GM12892 (cell line): ENCODE results near the gene CDH16.

Experiments
- POLR2A ChIP-seq: IDR thresholded peaks from 2 replicates; pipeline ENCODE4 v1.6.1; 2011; ENCODE audit warnings: low read depth, low read length, control low read depth
- POLR2AphosphoS5 ChIP-seq: IDR thresholded peaks from 2 replicates; pipeline ENCODE4 v1.6.1; 2011; ENCODE audit warnings: low read depth, low read length, control low read depth
- TAF1 ChIP-seq: IDR thresholded peaks from 2 replicates; pipeline ENCODE4 v1.6.1; 2011; ENCODE audit warnings: low read depth, mild to moderate bottlenecking, control low read depth, low read length, borderline replicate concordance

GRCh38 chr16:66902648-66903543 is 15.8 kb downstream of the CDH16 start:
- TF ChIP-seq TAF1 = no peak
- TF ChIP-seq POLR2A = no peak
- no peak for TF ChIP-seq POLR2AphosphoS5
